GM21360 (cell line): ENCODE data around the gene POPDC3.
A peak's percentile ranks its signal among the peaks of the same experiment; 100 is the strongest.
"Not testable (repeated sequence)": the region's sequence is repeated elsewhere in the genome, so short reads cannot be mapped to it uniquely, and the experiment has no call there.

Experiments used
- ATAC-seq: cut with Tn5 transposase; IDR thresholded peaks from one replicate; pipeline ENCODE4 v1.9.1; 2021; ENCODE audit warnings: mild to moderate bottlenecking, moderate library complexity; ENCODE audit not compliant: unreplicated experiment

POPDC3 gene

GRCh38 chr6:105179244-105180065 lies at the start of gene POPDC3:
Gene POPDC3 (minus strand): TSS chr6:105180014. CDS start chr6:105161909, 18,105 bp downstream.
- ATAC-seq = peak; percentile 46

- no peak for ATAC-seq
These were observed 47.5 kb upstream of the POPDC3 start for GRCh38 chr6:105227295-105227767.

- no peak for ATAC-seq
These were observed 46.9 kb upstream of the POPDC3 start for GRCh38 chr6:105226598-105227294.

- ATAC-seq = no peak
These were observed 43.4 kb upstream of the POPDC3 start for GRCh38 chr6:105223242-105223641.

- not testable (repeated sequence) for ATAC-seq
These were observed 41.4 kb upstream of the POPDC3 start for GRCh38 chr6:105221219-105221618.

- no peak for ATAC-seq
These were observed 40.4 kb upstream of the POPDC3 start for GRCh38 chr6:105220186-105220585.

- not testable (repeated sequence) for ATAC-seq
These were observed 39.4 kb upstream of the POPDC3 start for GRCh38 chr6:105219218-105219617.

- ATAC-seq = no peak
These were observed 35.7 kb upstream of the POPDC3 start for GRCh38 chr6:105215506-105215905.

GRCh38 chr6:105214668-105215067 lies 34.9 kb upstream of the POPDC3 start:
- no peak for ATAC-seq

- ATAC-seq = no peak
These were observed 33.5 kb upstream of the POPDC3 start for GRCh38 chr6:105213272-105213671.

GRCh38 chr6:105212587-105212986 lies 32.8 kb upstream of the POPDC3 start:
- no peak for ATAC-seq

GRCh38 chr6:105211831-105212230 lies 32.0 kb upstream of the POPDC3 start:
- no peak for ATAC-seq

GRCh38 chr6:105210932-105211531 lies 31.2 kb upstream of the POPDC3 start:
- ATAC-seq = no peak

GRCh38 chr6:105209950-105210706 lies 30.3 kb upstream of the POPDC3 start:
- no peak for ATAC-seq

- ATAC-seq = no peak
These were observed 27.9 kb upstream of the POPDC3 start for GRCh38 chr6:105207524-105208269.

- no peak for ATAC-seq
These were observed 25.0 kb upstream of the POPDC3 start for GRCh38 chr6:105204768-105205167.

GRCh38 chr6:105204331-105204730 lies 24.5 kb upstream of the POPDC3 start:
- ATAC-seq = no peak

- ATAC-seq = no peak
These were observed 22.7 kb upstream of the POPDC3 start for GRCh38 chr6:105202486-105202885.

- ATAC-seq = no peak
These were observed 20.4 kb upstream of the POPDC3 start for GRCh38 chr6:105200133-105200730.

GRCh38 chr6:105199711-105200110 lies 19.9 kb upstream of the POPDC3 start:
- no peak for ATAC-seq
